ENCODE results near the gene ZNF83. TPM values are rescaled to one million over a fixed set of nuclear protein-coding genes. Genes with fewer than 3 reads are reported as not detected.
A peak's percentile ranks its signal among the peaks of the same experiment; 100 is the strongest.
"Not testable (repeated sequence)": the region's sequence is repeated elsewhere in the genome, so short reads cannot be mapped to it uniquely, and the experiment has no call there.

ZNF83 gene
- 72.1 and 79.7 TPM in 2 replicates for total RNA-seq
- long read RNA-seq, transcript ZNF83-202 (4 exons, 2,726 nt), result major isoform, 35 of 78 reads
- long read RNA-seq, partial matches to known transcripts, result 10 of 78 reads
- long read RNA-seq, other reads (novel, unspliced or antisense), result 22 of 78 reads

- H3K4me1 Mint-ChIP-seq (ENCODE audit: low read depth), result peaks cover 29% of the 10 kb centered on the region
- no peak for TF ChIP-seq CTCF (IDR thresholded peaks at IDR 0.05; ENCODE audit: unreplicated experiment)
Observed at GRCh38 chr19:52637718-52638585, at the start of gene ZNF83. Gene ZNF83 (minus strand): TSS chr19:52638355.

GRCh38 chr19:52687684-52688083, 49.5 kb upstream of the ZNF83 start:
- H3K27ac Mint-ChIP-seq, result no peak overlapping the region
- no peak overlapping the region for H3K4me3 Mint-ChIP-seq (ENCODE audit: low read depth)
- H3K9me3 Mint-ChIP-seq (ENCODE audit: low read depth), result no peaks in the 10 kb centered on the region
- no peak for TF ChIP-seq CTCF (IDR thresholded peaks at IDR 0.05; ENCODE audit: unreplicated experiment)
- peaks cover 5% of the 10 kb centered on the region for H3K36me3 Mint-ChIP-seq (ENCODE audit: insufficient read depth)
- H3K4me1 Mint-ChIP-seq (ENCODE audit: low read depth), result peaks cover 35% of the 10 kb centered on the region
- DNase-seq (ENCODE audit: low spot score, unreplicated experiment), result no peak
- H3K27me3 Mint-ChIP-seq, result no peaks in the 10 kb centered on the region

More at GRCh38 chr19:52637718-52638585, at the start of gene ZNF83:
- DNase-seq (ENCODE audit: low spot score, unreplicated experiment), result peak; percentile 98
- Mint-ChIP-seq H3K36me3 (ENCODE audit: insufficient read depth) (peaks cover 8% of the 10 kb centered on the region), H3K27me3 (no peaks in the 10 kb centered on the region), H3K27ac (peak within 1 kb of the TSS; percentile 99), H3K9me3 (ENCODE audit: low read depth) (no peaks in the 10 kb centered on the region), H3K4me3 (ENCODE audit: low read depth) (peak within 1 kb of the TSS; percentile 94)

GRCh38 chr19:52685811-52686210, 47.7 kb upstream of the ZNF83 start:
- H3K27ac Mint-ChIP-seq, result no peak overlapping the region
- no peak for TF ChIP-seq CTCF (IDR thresholded peaks at IDR 0.05; ENCODE audit: unreplicated experiment)
- peaks cover 32% of the 10 kb centered on the region for H3K4me1 Mint-ChIP-seq (ENCODE audit: low read depth)
- H3K36me3 Mint-ChIP-seq (ENCODE audit: insufficient read depth), result peaks cover 5% of the 10 kb centered on the region
- no peaks in the 10 kb centered on the region for H3K9me3 Mint-ChIP-seq (ENCODE audit: low read depth)
- H3K27me3 Mint-ChIP-seq, result no peaks in the 10 kb centered on the region
- no peak for DNase-seq (ENCODE audit: low spot score, unreplicated experiment)
- no peak overlapping the region for H3K4me3 Mint-ChIP-seq (ENCODE audit: low read depth)

- H3K27ac Mint-ChIP-seq; H3K4me3 Mint-ChIP-seq (ENCODE audit: low read depth); H3K36me3 Mint-ChIP-seq (ENCODE audit: insufficient read depth); H3K27me3 Mint-ChIP-seq; H3K9me3 Mint-ChIP-seq (ENCODE audit: low read depth); DNase-seq (ENCODE audit: low spot score, unreplicated experiment): not testable (repeated sequence)
- H3K4me1 Mint-ChIP-seq (ENCODE audit: low read depth), result peaks cover 11% of the 10 kb centered on the region
Observed at GRCh38 chr19:52681216-52681615, 43.1 kb upstream of the ZNF83 start.

GRCh38 chr19:52679598-52679997, 41.4 kb upstream of the ZNF83 start:
- Mint-ChIP-seq H3K4me3 (ENCODE audit: low read depth) (no peak overlapping the region), H3K4me1 (ENCODE audit: low read depth) (peaks cover 2% of the 10 kb centered on the region), H3K27me3 (no peaks in the 10 kb centered on the region), H3K9me3 (ENCODE audit: low read depth) (peaks cover 7% of the 10 kb centered on the region), H3K27ac (no peak overlapping the region), H3K36me3 (ENCODE audit: insufficient read depth) (peaks cover 19% of the 10 kb centered on the region)
- TF ChIP-seq CTCF (IDR thresholded peaks at IDR 0.05; ENCODE audit: unreplicated experiment), result no peak
- no peak for DNase-seq (ENCODE audit: low spot score, unreplicated experiment)

- not testable (repeated sequence) for H3K4me3 Mint-ChIP-seq (ENCODE audit: low read depth); H3K27me3 Mint-ChIP-seq; DNase-seq (ENCODE audit: low spot score, unreplicated experiment); H3K9me3 Mint-ChIP-seq (ENCODE audit: low read depth); H3K4me1 Mint-ChIP-seq (ENCODE audit: low read depth)
- H3K27ac Mint-ChIP-seq, result peak overlapping the region; percentile 47
- H3K36me3 Mint-ChIP-seq (ENCODE audit: insufficient read depth), result peaks cover 16% of the 10 kb centered on the region
Observed at GRCh38 chr19:52675239-52675638, 37.1 kb upstream of the ZNF83 start.
